ENCODE data around the gene TEAD2.

TEAD2 gene

DNA sequence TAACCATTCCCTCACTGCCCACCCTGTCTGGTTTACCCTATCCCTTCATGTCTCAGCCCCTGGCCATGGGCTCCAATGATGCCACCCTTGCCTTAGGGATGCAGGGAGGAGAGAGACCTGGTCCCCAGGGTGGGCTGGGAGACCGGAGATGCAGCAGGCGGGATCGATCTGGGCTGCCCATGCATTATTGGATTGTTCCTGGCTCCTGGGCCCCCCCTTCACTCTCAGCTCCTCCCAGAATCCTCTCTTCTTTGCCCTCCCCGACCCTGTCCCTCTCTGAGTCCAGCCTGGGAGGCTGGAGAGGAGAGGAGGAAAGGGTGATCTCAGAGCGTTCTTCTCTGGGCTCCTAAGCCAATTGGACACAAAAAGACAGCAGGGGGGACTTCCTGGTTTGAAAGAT lies 31.7 kb upstream of the TEAD2 start:
- H3K27ac ChIP-seq, result no peak overlapping the region
- TF ChIP-seq, protein P1, sequence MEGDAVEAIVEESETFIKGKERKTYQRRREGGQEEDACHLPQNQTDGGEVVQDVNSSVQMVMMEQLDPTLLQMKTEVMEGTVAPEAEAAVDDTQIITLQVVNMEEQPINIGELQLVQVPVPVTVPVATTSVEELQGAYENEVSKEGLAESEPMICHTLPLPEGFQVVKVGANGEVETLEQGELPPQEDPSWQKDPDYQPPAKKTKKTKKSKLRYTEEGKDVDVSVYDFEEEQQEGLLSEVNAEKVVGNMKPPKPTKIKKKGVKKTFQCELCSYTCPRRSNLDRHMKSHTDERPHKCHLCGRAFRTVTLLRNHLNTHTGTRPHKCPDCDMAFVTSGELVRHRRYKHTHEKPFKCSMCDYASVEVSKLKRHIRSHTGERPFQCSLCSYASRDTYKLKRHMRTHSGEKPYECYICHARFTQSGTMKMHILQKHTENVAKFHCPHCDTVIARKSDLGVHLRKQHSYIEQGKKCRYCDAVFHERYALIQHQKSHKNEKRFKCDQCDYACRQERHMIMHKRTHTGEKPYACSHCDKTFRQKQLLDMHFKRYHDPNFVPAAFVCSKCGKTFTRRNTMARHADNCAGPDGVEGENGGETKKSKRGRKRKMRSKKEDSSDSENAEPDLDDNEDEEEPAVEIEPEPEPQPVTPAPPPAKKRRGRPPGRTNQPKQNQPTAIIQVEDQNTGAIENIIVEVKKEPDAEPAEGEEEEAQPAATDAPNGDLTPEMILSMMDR (IDR thresholded peaks at IDR 0.05), result no peak
- no peak for TF ChIP-seq ZFX (IDR thresholded peaks at IDR 0.05; ENCODE audit: borderline replicate concordance)

DNA sequence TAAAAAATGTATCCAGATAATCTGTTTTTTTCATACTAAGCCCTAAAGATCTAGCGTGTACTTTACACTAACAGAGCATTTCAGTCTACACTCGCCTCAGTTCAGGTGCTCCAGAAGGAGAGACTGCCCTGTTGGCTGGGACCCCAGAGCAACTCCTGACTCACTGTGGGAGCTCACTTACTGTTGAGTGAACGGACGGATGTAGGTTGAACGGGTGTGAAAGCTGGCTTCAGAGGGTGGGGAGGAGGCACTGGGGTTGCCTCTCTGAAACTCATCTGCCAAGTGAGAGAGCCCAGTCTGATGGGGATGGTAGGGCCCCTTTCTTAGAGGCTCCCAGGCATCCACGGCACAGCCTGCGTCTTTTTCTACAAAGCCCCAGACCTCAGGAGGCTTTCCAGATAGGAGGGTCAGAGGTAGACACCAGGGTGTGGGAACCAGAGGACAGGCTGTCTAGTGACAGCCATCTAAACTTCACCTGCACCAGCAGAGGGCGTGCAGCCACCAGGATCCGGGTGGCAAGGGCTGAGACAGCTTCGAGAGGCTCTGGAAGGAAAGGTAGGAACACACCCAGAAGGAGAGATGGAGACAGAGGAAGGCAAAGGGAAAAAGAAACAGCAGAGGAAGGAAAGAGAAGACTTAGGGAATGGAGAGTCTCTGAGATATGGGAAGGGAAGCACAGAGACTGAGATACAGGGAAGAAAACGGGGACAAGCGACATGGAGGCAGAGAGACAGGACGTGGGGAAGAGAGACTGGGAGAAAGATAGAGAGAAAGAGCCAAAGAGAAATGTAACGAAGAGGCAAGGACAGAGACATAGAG lies 29.6 kb upstream of the TEAD2 start:
- H3K27ac ChIP-seq, result peak overlapping the region; percentile 35

DNA sequence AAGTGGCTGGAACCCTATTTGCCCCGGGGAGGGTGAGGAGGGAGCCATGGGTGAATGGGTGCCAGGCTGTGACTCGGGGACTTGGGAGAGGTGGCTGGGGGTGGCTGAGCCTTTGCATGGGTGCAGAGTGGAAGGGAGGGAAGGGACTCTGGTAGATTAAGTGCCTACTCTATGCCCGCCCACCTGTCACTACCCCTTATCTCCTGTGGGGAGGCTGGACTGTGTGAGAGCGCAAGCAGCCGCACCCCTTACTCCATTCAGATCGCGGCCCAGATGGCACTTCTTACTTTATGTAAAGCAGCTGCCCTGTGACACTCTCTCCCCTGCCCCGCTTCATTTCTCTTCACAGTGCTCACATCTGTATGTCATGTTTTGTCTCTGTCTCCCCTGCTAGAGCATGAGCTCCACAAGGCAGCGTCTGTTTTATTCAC lies 28.7 kb upstream of the TEAD2 start:
- H3K27ac ChIP-seq, result peak overlapping the region; percentile 35; the same call in 1 of the 2 replicates
- TF ChIP-seq, protein P1 (IDR thresholded peaks at IDR 0.05), result no peak
- TF ChIP-seq ZFX (IDR thresholded peaks at IDR 0.05; ENCODE audit: borderline replicate concordance), result no peak

More for the DNA sequence above, 29.6 kb upstream of the TEAD2 start:
- TF ChIP-seq ZFX (IDR thresholded peaks at IDR 0.05; ENCODE audit: borderline replicate concordance), result no peak
- TF ChIP-seq, protein P1 (IDR thresholded peaks at IDR 0.05), result peak; percentile 96

DNA sequence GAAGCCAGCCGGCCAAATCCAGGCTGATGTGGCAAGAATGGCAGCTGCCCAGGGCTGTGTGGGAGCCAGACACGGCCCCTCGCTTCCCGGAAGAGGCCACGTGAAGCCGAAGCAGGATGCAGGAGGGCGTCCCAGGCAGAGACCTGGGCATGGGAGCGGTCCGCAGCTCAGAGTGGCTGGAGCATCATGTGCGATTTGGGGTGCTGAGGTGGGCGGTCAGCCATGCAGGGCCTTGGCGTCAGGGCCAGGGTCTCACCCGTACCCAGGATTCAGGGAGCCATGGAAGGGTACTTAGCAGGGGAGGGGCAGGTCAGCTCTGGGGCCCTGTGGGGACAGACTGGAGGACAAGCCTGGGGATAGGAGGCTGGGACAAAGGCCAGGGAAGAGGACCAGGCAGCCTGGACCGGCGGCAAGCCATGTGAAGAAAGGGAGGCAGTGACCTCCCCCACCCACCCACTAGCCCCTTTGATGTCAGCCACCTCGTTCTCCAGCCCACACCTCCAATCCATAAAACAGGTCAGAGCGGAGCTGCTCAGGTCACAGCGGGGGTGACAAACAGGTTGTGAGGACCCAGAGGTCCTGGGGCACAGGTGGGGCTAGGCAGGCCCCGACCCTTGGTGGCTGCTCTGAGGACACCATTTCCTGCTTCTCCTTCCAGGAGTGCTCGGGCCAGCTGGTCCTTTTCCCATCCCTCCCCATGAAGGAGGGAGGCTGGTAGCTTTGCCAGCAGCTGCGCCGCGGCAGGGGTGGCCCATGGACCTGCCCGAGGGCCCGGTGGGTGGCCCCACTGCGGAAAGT lies 28.1 kb upstream of the TEAD2 start:
- H3K27ac ChIP-seq, result no peak overlapping the region
- TF ChIP-seq ZFX (IDR thresholded peaks at IDR 0.05; ENCODE audit: borderline replicate concordance), result no peak
- TF ChIP-seq, protein P1 (IDR thresholded peaks at IDR 0.05), result no peak

DNA sequence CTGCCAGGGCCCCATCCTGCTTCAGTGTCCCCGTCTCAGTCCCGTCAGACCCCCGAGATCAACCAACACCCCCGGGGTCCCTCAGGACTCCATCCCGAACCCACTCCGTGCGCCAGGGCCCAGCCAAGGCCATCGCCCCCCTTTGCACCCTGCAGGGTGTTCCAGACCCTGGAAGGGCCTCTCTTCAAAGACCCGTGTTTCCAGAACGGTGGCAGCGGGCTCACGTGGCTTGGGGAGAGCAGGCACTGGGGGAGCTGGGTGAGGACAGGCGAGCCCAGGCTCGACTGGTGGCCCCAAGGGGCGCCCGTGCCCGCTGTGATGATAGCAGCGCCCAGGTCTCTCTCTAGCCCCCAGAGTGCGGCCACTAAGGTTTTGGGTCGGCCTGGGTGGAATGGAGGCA lies 27.2 kb upstream of the TEAD2 start:
- H3K27ac ChIP-seq, result no peak overlapping the region
- no peak for TF ChIP-seq ZFX (IDR thresholded peaks at IDR 0.05; ENCODE audit: borderline replicate concordance)
- TF ChIP-seq, protein P1 (IDR thresholded peaks at IDR 0.05), result no peak

DNA sequence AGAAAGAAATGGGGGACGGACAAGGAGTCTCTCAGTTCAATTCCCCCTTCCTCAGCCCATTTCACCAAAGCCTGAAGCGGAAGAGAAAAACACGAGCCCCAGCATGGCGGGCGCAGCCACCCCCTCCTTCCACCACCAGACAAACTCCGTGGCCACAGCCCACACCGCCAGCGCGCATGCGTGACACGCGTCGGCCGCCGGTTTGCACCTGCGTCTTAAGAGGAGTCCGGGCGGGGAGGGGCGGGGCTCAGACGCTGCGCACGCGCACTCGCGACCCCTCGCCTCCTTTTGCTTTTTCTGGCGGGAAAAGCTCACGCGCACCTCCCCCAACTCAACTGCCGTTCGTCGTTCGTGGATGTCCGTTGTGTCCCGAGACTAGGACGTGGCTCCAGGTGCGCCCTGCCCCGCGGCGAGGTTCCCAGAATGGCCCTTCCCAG lies 25.7 kb upstream of the TEAD2 start, which contains the start of gene KASH5:
KASH5 (plus strand) TSS at position 314 of the 437 bp plus-strand sequence. CDS start 2,635 bp downstream, outside the sequence.
- TF ChIP-seq, protein P1 (IDR thresholded peaks at IDR 0.05), result no peak
- TF ChIP-seq ZFX (IDR thresholded peaks at IDR 0.05; ENCODE audit: borderline replicate concordance), result no peak
- peak within 1 kb of the TSS; percentile 76 for H3K27ac ChIP-seq
